Stimulated activated CD4-positive, alpha-beta T cell treated with anti-CD3 and anti-CD28 coated beads, Interleukin-1b, Interleukin-23, amount 100 ng/mL, for 48 hours (primary cell): Measurements from ENCODE around the gene ZNF618.

Source experiments
- DNase-seq: peaks from one replicate; pipeline ENCODE4 v3.0.0-alpha.2; 2020

The ZNF618 gene

DNA sequence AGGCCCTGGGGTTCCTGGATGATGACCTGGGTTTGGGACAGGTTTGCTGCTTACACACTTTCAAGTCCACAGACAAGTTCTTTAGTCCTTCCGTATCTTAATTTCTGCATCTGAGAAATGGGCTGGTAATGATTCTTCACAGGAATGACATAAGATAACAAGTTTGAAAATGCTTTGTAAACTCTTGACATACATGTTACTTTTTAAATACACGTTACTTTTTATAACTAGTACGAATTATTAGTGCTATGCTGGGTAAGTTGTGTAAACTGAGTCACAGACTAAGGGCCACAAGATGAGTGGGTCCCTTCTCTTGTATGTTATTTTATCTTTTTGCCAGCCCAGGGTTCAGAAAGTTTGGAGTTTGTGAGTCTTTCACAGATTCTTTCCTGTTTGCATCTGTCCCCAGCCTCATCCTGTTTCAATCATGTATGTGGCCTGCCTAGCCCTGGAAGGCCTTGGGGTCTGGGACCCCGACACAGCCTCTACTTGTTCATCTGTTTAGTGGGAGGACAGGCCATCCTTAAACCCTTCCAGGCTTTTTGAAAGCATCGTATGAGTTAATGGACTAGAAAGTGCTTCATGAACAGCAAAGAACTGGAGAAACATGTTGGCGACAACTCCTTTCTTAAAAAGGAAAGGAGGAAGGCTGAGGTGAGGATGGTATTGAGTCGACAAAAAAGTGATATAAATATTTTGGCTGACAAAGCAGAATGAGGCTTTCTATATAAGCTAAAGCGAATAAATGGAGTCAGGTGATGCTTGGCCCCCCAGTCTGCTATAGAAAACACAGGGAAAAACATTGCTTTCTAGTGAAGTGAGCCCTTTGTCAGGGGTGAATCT lies 9.3 kb downstream of the ZNF618 start:
- no peak for DNase-seq

DNA sequence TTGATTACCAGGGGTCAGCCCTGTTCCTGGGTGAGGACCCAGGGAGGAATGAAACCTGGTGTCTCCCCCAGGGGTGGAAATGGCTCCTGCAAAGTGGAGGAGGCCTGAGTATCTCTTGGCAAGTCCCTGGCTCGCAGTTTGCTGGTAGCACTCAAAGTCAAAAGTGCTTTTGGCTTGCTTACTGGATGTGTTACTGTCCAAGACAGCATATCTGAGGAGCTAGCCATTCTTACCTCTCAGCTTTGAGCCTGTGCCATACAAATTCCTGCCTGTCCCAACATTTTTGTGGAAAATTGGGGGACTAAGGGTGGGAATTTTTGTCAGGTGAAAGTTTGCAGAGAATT lies 9.9 kb downstream of the ZNF618 start:
- no peak for DNase-seq

DNA sequence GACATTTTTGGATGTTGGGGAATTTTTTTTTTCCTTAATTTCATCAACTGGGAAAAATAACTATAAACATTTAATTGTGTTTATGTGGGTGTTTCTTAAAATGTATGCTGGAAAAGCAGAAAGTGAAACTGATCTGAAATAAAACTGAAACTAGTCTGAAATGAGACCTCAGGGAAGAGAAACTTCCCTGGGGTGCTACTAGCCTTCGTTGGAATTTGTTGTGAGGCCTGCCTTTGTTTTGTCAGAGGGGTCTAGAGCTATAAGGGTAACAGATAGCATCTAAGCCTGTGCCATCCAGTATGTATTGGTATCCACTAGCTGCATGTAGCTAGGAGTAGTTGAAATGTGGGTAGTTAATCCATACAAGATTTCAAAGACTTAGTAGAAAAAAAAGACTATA lies 10.4 kb downstream of the ZNF618 start:
- no peak for DNase-seq

DNA sequence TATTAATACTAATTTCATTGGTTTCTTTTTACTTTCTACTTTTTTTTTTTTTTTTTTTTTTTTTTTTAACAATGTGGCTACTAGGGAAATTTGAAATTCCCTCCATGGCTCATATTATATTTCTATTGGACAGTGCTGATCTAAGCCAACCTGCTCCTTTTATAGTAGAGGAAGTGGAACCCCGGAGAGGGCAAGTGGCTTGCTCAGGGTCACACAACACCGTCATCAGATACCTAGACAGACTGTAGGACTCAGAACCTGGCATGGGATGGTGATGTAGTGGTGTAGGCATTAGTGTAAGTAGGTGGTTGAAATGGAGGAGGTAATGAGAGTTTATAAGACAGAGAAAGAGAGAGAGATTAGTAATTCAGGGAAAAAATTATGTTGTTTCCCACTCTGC lies 10.8 kb downstream of the ZNF618 start:
- no peak for DNase-seq

DNA sequence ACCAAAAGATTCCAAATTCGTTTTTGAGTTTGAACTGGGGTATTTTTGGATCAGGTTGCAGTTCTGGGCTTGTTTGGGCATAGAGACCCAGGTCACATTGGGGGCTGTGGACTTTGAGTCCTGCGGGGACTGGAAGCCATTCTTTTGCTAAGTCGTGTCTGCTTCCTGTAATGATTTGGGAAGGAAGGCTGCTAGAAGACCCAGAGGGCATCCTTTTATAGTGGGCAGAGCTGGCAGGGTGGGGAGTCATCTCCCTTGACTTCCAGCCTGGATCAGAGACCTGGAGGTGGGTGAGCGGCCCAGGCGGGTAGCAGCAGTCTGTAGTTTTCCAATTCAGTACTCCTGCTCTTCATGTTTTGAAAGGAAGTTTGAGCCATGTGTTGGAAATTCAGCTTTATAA lies 11.3 kb downstream of the ZNF618 start:
- DNase-seq: no peak

DNA sequence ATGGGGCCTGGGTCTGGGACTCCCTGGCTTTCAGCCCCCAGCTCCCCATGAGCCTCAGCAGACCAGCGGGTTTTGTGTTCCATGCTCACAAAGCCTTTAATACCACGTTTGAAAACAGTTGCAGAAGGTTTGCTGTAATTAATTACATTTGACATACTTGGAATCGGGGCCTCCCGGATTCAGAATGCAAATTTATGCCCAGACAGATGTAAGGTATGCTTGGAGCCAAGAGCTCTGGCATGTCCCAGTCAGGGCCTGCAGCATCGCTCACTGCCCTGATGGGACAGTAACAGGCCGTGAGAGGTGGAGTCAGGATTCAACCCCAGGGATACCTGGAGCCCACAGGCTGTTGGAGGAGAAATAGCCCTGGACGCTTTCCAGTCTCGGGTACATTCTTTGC lies 12.2 kb downstream of the ZNF618 start:
- DNase-seq: no peak

DNA sequence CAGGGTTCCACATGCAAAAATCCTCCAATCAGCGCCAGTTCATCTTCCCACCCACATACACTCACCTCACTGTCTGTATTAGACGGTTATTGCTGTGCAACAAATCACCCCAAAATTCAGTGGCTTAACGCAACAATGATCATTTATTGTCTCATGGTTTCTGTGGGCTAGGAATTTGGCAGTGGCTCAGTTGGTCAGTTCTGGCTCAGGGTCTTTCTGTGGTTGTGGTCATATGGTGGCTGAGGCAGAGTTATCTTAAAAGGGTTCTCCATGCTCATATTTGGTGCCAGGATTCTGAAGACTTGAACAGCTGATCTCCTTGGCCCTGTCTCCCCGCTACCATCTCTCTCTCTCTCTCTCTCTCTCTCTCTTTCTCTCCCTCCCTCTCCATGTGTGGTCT lies 12.9 kb downstream of the ZNF618 start:
- no peak for DNase-seq

DNA sequence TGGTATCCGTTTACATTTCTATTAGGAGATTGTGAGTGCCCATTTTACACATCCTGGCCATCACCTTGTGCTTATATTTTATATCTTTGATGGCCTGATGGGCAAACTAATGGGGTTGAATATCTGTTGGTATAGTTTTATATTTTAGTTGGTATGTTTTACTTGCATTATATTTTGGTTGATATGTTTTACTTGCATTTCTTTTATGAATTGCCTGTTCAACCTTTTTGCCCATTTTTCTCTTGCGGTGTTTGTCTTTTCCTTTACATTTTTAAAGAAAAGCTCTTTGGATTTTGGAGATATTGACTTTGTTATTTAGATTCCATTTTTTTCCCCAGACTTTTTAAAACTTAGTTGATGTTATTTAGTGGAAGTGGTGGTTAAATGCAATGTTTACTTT lies 14.6 kb downstream of the ZNF618 start:
- DNase-seq: no peak

DNA sequence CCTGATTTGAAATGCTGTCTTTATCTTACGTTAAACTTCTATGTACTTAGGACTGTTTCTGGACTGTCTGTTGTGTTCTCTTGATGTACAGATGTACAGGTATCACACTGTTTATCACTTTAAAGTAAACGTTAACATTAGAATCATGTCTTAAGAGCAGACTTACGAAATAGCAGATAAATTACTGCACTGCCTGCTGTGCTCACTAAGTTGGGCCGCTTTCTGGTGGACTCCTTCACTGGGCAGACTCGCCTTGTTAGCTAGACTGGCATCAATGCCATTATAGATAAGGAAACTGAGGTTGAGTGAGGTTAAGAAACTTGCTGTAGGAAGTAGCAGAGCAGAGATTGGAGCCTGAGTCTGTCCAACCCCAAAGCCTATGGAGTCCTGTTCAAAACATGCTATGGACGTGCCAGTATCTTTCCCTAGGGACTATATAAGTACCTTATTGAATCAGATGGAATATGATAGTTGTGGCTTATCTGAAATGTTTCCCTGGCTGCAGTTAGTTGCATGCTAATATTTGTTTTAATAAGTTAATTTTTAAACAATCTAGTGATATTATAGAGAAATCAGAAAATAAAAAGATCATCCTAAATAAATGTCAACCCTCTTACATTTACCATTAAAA lies 16.9 kb downstream of the ZNF618 start:
- no peak for DNase-seq

DNA sequence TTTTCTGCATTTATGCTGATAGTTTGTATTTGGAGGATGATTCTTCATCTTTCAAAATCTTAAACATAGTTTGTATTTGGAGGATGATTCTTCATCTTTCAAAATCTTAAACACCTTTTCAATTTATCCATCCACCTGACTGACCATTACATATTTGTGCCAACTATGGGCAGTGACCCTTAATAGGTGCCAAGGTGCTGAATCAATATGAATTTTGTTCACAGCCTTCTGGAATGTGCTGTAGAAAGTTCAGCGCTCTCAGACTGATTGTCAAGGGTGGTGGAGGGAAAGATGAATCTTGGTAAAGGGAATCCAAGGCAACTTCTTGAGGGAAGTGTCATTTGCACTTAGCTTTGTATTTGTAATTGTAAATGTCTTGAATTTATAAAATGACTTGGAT lies 18.1 kb downstream of the ZNF618 start:
- no peak for DNase-seq

DNA sequence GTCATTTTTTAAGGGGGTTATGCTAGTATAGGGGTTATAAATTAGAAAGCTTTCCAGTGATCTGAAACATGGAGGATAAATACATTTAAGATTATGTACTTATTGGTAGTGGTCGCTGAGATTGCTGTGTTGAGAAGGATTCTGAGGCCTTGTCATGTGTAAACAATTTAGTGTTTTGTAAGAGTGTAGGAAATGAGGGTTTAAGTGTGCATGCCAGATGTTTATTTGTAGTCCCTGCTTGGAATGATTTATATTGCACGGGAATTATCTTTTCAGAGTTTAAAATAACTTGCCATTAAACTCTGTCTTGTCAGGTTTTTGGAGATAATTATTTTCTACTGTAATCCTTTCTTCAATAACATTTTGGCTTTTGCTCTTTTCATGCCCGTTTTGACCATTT lies 19.4 kb downstream of the ZNF618 start:
- no peak for DNase-seq

DNA sequence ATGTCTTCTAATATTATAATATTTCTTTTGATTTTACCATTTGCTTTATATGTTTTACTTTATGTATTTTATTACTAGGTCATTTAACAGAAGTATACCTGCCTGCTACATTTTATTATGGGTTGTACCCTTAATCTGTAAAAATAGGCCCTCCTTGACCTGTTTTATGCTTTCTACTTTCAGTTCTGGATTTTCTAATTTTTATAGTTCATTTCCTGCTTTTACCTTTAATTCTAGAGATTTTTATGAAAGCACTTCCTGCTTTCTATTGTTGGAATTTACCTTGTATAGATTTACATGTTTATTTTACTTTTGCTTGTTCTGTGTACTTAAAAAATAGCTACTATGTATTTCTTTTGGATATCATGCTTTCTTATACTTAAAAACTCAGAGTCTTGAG lies 20.6 kb downstream of the ZNF618 start:
- DNase-seq: no peak

DNA sequence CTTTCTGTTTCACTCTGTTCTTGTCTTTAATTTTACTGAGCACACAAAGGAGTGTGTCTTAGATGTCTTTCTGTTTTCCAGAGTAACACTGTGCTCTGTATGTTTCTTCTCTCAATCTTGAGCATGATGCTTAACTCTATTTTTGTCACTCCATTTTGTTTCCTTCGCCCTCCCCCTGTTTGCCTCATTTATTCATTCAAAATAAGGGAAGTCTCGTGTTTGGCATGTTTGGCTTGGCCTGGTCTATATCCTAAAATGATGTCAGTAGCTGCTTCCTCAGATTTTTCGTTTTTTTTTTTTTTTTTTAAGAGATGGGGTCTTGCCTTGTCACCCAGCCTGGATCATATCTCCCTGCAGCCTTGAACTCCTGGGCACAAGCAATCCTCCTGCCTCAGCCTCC lies 22.0 kb downstream of the ZNF618 start:
- DNase-seq: no peak

DNA sequence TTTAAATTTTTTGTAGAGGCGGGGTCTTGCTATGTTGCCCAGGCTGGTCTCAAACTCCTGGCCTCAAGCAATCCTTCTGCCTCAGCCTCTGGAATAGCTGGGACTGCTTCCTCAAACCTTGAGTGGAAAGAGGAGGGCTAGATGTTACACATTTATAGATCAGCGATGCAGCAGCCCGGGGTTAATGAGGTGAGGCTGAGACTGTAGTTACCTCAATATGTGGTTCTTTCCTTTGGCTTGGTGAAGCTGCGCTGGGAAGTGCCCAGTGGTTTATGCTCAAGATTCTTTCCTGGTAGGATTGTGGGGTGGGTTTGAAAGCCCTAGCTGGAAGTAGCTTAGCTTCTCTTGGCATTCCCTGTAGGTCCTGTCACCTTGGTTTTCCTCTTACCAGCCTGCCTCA lies 22.5 kb downstream of the ZNF618 start:
- DNase-seq: no peak

DNA sequence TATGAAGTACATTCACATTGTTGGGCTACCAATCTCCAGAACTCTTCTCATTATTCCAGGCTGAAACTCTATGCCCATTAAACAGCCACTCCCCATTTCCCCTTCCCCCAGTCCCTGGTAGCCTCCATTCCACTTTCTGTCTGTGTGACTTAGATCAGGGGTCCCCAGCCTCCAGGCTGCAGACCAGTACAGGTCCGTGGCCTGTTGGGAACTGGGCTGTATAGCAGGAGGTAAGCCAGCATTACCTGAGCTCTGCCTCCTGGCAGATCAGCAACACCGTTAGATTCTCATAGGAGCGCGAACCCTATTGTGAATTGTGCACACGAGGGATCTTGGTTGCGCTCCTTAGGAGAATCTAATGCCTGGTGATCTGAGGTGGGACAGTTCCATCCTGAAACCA lies 23.1 kb downstream of the ZNF618 start:
- no peak for DNase-seq

DNA sequence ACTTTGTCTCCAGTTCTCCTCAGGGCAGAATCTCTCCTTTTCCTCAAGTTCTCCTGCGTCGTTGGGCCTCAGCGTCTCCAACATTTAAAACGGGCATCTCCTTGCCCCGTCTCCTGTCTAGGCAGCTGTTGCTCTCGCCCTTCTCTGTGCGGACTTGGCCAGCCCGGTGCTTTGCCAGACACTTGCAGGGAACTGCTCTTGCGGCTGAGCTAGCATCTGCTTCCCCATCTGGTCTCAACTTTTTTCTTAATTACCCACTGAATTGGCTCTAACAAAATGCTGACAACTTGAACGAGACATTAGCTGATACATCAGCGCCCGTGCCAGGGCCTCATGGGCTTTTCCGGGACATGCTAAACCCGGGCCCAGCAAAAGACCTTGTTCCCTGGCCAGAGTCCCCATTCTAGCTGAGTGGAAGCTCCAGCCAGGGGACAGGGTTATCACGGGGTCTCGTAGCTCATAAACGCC lies 25.1 kb downstream of the ZNF618 start:
- no peak for DNase-seq

DNA sequence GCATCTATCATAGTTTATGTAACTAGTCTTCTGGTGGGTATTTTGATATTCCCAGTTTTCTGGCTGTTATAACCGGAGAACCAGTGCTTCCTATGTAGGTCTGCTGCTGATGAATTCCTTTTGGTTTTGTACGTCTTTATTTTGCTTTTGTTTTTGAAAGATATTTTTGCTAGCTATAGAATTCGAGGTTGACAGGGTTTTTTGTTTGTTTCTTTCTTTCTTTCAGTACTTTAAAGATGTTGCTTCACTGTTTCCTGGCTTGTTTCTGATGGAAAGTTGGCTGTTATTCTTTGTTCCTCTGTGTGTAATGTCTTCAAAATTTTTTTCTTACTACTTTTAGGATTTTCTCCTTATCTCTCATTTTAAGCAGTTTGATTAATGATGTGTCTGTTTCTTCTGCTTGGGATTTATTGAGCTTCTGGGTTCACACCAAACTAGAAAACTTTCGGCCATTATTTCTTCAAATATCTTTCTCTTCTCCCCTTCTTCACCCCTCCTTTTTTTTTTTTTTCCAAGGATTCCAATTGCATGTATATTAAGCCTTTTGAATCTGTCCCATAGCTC lies 27.5 kb downstream of the ZNF618 start:
- DNase-seq: no peak

DNA sequence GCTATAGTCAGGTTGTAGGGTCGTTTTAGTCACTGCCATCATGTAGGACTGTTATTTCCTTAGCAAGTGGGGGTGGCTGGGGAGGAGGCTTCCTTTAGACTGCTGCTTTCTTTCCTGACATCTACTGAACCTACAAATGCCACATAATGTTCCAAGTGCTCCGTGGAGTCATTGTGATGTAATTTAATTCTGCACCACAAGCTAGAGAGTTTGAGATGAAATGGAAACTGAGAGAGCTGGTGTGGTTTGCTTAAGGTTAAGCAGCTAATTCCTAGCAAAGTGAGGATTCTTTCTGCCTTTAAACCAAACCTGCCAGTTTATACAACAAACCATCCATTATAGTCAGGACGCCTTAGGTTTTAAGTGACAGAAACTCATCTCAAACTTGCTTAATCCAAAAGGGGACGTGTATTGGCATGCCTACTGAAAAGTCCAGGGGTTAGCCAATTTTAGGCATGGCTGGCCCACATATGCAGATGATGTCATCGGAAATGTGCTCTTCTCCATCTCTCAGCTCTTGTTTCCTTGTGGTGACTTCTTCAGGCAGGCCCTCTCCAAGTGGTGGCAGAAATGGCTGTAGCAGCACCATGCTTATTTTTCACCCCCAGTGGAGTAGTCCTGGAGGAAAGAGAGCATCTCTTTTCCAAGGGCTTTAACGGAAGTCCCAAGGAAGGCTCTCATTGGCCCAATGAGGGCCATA lies 30.5 kb downstream of the ZNF618 start:
- no peak for DNase-seq

DNA sequence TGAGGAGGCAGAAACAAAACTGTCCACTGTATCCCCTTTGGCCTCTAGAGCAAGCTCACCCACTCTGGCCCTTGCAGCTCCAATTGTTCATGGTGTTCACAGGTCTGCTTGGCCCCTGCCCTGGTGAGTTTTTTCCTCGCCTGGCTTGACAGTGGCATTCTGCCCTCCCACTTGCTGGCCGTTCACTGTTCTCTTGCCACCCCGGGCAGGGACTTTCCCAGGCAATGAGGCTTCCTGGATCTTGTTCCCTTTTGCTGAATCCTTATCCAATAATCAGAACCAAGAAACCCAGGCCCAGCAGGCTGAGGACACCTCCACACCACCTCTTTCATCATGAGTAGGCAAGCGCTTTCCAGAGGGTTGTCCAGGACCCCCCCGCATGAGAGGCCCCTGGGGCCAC lies 31.2 kb downstream of the ZNF618 start:
- no peak for DNase-seq

DNA sequence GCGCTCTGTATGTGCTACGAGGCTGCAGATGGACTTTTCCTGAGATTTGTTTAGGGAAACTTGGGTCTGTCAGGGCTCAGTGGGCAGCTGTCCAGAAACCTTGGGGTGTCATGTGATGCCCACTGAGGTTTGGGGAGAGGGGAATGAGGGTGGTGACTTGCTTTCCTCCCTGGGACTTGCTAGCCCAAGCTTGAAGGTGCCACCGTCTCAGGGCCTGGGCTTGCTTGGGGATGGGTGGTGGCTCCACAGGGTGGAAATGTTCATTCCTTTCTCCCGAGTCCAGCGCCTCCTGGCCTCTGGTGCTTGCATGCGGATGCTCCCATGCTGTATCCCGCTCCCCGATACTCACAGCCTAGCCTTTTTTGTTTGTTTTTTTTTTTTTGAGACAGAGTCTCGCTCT lies 33.3 kb downstream of the ZNF618 start:
- no peak for DNase-seq

DNA sequence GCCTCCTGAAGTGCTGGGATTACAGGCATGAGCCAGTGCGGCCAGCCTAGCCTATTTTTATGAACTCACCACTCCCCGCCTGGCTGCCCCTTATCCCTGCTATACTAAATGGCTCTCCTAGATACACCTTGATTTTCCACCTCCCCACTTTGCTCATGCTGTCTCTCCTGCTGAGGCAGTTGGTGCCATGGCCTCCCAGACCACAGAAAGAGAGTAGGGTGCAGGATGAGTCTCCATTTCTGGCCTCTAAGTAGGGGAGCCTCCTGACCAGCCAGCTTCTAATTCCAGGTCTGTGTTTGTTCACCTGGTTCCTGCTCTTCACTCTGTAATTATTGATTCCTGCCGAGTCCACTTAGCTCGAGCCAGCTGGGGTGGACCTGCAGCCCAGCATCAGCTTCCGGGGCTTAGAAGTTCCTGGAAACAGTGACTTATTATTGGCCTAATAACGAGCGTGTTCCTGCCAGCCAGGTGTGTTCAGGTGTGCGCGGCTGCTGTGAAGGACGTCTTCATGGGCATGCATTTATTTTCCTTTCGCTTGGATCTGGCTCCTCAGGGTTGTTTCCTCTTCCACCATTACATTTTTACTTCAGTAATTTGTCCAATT lies 34.0 kb downstream of the ZNF618 start:
- no peak for DNase-seq

DNA sequence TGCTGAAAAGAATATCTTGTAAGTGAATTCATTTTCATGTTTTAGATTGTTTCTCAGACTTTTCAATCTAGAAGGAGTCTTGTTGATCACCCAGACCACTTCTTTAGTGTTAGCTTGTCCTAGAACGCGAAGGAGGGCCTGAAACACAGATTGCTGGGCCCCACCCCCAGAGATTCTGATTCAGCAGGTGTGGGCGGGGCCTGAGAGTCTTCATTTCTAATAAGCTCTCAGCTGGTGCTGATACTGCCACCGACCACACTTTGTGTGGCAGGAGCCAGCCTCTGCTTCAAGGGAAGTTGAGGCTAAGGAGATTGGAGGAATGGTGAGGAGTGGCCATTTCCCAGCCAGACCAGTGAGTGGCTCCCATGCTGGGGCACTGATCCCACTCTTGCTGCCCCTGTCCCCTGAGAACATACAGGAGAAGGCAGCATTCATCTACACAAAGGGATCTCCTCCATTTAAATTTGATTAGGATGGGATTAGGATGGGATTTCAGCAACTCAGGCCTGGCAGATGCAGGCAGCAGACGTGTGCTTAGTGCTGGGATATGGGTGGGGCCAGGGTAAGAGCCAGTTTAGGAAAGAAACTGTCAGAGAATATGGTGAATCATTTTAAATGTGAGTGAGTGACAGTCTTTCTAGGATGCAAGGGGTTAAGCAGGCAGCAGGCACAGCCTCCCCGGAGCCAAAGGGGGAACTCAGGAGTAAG lies 35.9 kb downstream of the ZNF618 start:
- DNase-seq: no peak

DNA sequence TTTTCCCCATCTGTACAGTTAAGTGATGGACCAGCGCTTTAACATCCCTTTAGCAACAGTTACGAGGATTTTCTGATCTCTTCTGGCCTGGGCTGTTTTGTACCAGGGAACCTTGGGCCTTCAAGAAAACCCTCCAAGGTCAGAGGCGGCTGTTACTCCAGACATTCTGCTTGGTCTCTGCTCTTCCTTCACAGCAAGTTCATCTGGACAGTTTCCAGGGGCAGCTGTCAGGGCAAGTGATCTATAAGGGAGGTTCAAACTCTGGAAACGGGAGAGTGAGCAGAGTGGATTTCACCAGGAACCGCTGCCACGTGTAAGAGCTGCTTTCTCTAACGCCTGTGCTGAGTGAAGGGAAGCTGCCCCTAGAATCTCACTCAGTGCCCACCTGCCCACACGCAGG lies 36.7 kb downstream of the ZNF618 start:
- no peak for DNase-seq
